GM23248 (cell line): Measurements from ENCODE around the gene DTNB.

Experiments used
- EZH2 ChIP-seq: fragments of 200-600 bp; sonication (generic); IDR thresholded peaks from 2 replicates; pipeline ENCODE4 v1.6.1; 2018; ENCODE audit warnings: antibody characterized with exemption, mild to moderate bottlenecking; ENCODE audit not compliant: insufficient read depth, poor library complexity, severe bottlenecking
- EZH2phosphoT487 ChIP-seq: fragments of 200-600 bp; sonication (generic); IDR thresholded peaks from 2 replicates; pipeline ENCODE4 v1.6.1; 2018; ENCODE audit warnings: antibody characterized with exemption, moderate library complexity, mild to moderate bottlenecking, low read depth; ENCODE audit not compliant: insufficient read depth

- TF ChIP-seq EZH2 (no peak), EZH2phosphoT487 (no peak)
Observed at GRCh38 chr2:25551316-25551715, 122.1 kb downstream of the DTNB start.
